ENCODE measurements around the gene PIK3CG.

DNA sequence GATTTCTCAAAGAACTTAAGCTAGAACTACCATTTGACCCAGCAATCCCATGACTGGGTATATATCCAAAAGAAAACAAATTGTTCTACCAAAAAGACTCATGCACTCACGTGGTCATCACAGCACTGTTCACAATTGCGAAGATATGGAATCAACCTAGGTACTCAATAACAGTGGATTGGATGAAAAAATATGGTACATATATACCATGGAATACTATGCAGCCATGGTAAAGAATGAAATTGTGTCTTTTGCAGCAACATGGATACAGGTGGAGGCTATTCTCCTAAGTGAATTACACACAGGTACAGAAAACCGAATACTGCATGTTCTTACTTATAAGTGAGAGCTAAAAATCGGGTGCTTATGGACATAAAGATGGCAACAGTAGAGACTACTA, 61.8 kb downstream of the PIK3CG start:
- TF ChIP-seq, protein P1, sequence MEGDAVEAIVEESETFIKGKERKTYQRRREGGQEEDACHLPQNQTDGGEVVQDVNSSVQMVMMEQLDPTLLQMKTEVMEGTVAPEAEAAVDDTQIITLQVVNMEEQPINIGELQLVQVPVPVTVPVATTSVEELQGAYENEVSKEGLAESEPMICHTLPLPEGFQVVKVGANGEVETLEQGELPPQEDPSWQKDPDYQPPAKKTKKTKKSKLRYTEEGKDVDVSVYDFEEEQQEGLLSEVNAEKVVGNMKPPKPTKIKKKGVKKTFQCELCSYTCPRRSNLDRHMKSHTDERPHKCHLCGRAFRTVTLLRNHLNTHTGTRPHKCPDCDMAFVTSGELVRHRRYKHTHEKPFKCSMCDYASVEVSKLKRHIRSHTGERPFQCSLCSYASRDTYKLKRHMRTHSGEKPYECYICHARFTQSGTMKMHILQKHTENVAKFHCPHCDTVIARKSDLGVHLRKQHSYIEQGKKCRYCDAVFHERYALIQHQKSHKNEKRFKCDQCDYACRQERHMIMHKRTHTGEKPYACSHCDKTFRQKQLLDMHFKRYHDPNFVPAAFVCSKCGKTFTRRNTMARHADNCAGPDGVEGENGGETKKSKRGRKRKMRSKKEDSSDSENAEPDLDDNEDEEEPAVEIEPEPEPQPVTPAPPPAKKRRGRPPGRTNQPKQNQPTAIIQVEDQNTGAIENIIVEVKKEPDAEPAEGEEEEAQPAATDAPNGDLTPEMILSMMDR (IDR thresholded peaks at IDR 0.05; ENCODE audit: insufficient read depth, low read depth, low read length), result no peak
- TF ChIP-seq EZH2 (IDR thresholded peaks at IDR 0.05; ENCODE audit: insufficient read depth, low read length), result no peak
